Activated naive CD4-positive, alpha-beta T cell treated with Interleukin-2 at 50 U/mL for 16 hours (primary cell): ENCODE results near the gene ZNF732.
A peak's percentile ranks its signal among the peaks of the same experiment; 100 is the strongest.
"Not testable (repeated sequence)": the region's sequence is repeated elsewhere in the genome, so short reads cannot be mapped to it uniquely, and the experiment has no call there.

Experiments
- DNase-seq: peaks from one replicate; pipeline ENCODE4 v3.0.0-alpha.2; 2020

Gene ZNF732

DNA sequence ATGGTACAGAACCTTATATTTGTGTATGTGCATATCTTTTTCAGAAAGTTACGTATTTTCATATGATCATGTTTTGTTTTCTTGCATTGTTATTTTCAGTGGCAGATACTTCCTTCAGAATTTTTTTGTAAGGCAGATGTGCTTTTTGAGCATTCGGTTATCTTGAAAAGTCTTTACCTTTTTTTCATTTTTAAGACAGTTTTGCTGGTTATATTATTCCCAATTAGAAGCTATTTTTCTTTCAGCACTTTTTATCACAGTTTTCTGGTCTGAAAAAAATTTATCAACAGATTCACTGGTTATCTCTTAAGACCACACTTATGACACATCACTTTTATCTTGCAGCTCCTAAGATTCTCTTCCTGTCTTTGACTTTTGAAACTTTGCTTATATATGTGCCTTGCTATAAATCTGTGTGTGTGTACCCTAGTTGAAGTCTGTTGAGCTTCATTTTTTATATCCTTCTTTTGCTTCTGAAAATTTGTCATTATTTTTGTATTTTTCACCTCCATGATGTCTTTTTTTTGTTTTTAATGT is 53.1 kb downstream of the ZNF732 start:
- no peak for DNase-seq

DNA sequence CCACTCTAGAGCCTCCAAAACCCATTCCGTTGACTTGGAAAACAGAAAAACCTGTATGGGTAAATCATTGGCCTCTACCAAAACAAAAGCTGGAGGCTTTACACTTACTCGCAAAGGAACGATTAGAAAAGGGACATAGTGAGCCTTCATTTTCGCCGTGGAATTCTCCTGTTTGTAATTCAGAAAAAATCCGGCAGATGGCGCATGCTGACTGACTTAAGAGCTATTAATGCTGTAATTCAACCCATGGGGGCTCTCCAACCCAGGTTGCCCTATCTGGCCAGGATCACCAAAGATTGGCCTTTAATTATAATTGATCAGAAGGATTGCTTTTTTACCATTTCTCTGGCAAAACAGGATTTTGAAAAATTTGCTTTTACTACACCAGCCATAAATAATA is 60.8 kb downstream of the ZNF732 start:
- DNase-seq = peak; percentile 51

DNA sequence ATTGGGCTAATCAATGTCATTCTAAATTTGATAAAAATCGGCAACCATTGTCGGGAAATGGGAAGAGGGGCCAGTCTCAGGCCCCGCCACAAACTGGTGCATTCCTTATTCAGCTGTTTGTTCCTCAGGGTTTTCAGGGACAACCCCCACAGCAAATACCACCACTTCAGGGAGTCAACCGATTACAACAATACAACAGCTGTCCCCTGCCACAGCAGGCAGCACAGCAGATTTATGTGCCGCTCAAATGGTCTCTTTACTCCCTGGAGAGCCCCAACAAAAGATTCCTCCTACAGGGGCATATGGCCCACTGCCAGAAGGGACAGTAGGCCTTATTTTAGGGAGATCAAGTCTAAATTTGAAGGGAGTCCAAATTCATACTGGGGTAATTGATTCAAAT is 61.8 kb downstream of the ZNF732 start:
- no peak for DNase-seq

DNA sequence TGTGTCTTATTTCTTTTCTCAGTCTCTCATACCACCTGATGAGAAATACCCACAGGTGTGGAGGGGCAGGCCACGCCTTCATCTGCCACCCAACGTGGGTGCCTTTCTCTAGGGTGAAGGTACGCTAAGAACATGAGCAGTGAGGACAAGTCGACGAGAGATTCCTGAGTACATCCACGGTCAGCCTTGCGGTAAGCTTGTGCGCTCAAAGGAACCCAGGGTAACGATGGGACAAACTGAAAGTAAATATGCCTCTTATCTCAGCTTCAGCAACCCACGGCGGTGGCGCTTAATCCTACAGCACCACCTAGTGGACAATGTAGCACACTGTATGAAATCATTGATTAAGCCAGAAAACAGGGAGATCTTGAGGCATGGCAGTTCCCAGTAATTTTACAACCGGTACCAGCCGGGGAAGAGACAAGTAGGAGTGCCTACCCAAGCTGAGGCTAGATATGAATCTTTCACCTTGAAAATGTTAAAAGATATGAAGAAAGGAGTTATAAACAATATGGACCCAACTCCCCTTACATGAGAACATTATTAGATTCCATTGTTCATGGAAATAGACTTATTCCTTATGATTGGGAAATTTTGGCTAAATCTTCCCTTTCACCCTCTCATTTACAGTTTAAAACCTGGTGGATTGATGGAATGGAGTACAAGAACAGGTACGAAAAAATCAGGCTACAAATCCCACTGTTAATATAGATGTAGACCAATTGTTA is 63.0 kb downstream of the ZNF732 start:
- peak; percentile 65 for DNase-seq

DNA sequence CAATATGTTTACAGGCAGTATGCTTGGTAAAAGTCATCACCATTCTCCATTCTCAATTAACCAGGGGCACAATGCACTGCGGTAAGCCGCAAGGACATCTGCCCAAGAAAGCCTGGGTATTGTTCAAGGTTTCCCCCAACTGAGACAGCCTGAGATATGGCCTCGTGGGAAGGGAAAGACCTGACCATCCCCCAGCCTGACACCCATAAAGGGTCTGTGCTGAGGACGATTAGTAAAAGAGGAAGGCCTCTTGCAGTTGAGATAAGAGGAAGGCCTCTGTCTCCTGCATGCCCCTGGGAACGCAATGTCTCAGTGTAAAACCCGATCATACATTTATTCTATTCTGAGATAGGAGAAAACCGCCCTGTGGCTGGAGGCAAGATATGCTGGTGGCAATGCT is 63.9 kb downstream of the ZNF732 start:
- not testable (repeated sequence) for DNase-seq

DNA sequence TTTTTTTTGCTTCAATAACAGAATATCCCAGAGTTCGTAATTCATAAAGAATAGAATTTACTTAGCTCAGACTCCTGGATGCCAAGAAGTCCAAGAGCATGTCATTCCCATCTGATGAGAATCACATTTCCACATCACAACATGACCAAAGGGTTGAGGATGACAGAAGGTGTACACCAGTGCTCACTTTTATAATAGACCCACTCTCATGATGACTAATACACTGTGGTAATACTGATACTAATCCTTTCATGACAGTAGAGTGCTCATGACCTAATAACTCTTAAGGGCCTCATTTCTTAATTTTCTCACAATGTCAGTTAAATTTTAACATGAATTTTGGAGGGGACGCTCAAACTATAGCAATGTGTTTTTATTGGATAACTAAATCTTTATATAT is 69.2 kb downstream of the ZNF732 start:
- no peak for DNase-seq

DNA sequence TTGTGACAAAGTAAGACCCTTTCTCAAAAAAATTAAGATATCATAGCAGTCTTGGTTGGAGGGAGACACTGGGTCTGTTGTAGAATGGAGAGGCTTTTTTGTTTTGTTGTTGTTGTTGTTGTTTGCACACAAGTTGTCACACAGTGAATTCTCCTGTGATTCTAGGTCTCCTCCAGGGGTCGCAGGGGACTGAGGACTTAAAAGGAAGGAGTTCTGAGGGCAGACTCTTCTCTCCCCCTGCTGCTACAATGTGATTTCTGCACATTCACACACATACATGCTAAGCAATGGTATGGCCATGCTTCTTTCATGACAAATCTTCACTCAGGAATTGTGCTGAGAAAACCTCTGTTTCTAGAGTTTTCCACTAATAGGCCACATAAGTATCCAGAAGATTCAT is 71.1 kb downstream of the ZNF732 start:
- no peak for DNase-seq

DNA sequence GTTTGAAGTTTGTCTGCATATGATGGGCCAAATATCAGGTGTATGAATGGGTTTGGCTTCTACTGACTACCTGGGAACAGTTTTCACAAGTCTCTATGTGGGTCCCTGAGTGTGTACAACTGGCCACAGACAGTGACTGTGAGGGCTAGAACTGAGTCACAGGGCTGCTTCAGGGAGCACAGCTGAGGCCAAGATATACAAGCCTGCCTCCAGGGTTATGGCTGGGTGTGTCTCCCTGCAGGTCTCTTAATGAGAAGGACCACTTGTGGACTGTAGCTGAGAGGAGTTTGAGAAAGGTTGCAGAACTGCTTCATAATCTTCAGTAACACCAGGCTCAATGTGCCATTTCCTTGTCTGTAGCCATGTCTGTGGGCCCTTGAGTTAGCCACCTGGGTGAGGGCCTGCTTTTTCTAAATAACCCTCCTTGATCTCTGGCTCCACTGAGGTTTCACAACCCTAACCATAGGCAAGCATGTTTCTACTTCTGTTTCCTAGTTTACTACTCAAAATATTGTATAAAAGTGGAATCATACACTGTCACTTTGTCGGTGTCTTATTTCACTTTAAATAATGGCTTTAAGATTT is 81.3 kb downstream of the ZNF732 start:
- no peak for DNase-seq
